Stimulated activated CD4-positive, alpha-beta T cell treated with anti-CD3 and anti-CD28 coated beads, Interleukin-2, amount 100 ng/mL, for 48 hours (primary cell): ENCODE measurements around the gene RFX3.

Experiments
- DNase-seq, 2 donors: peaks; one replicate each; pipeline ENCODE4 v3.0.0-alpha.2; 2020

Gene RFX3

DNA sequence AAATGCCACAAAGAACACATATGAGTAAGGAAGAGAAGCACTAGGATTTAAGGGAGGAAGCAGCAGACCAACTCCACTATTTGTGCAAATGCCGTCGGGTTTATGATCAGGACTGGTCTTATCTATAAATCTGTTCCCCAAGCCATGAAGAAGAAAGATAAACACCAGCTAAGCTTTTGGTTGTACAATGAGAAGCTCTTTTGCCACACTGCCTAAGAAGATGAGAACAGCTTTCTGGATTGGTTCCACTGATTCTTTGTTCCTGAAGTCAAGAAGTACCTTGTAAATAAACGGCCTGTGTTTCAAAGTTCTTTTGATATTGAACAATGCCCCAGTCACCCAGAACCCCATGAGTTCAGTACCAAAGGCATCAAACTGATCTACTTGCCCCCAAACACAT, 93.9 kb downstream of the RFX3 start:
- DNase-seq: no peak

DNA sequence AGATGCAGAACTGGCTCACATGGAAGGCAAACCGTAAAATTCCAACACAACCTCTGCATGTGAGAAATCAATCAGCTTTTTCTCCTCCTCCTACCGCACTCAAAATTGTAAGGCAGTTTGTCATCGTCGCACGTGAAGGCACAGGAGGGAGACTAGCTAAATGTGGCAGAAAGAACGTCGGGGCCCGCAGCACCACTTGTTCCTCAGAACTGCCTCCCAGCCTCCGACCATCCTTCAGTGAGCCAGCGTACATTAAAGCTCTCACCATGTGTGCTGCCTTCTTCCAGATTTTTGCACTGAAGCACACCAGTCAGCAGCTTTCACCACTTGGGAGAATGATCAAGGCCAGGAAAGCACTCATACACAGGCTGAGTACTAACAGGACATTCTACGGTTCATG, 105.9 kb downstream of the RFX3 start:
- DNase-seq: no peak

DNA sequence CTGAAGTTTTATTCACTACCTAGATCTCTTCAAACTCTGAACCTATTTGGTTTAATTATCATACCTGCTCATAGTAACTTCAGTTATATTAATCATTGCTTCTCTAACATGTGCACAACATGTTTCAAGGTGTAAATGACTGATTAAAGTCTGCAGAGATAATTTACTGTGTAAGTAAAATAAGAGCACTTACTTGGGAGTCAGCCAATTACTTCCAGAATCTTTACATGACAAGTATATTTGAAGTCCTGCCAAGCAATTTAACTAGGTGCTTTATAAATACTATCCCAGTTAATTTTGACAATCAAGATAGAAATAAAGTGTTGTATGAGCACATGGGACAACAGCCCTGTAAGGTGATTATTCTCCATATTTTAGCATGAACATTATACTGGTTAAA, 109.9 kb downstream of the RFX3 start:
- no peak for DNase-seq

DNA sequence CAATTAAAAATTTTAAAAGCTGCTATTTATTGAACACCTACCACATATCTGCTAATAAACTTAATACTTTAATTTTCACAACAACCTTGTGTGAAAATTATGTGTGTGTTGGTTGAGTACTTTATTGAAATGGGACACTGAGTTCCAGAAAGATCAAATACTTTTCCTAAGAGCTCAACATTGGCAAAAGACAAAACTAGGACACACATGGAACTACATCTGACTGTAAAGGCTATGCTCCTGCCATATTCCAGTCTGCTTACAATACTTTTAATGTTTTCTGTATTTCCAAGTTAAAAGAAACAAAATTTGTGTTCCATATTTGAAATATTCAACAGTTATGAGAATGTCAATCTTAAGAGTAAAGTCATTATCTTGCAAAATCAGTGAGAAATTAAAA, 111.8 kb downstream of the RFX3 start:
- DNase-seq: no peak

DNA sequence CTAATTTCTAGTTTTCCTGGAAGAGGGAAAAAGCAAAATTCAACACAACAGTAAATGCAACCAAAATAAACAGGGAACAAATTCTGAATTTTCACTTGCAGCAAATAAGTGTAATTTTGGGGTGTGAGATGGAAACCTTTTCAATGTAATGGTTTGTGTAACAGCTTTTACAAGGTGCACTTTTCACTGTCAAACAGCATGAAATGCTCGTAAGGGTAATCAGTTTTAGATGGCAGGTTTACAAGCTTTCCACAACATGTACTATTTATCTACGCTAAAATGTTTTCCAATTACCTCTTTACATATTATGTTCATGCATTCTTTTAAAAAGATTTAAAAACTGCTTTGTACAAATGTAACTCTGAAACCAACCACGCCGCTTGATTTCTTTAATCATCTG, 115.3 kb downstream of the RFX3 start:
- no peak for DNase-seq

DNA sequence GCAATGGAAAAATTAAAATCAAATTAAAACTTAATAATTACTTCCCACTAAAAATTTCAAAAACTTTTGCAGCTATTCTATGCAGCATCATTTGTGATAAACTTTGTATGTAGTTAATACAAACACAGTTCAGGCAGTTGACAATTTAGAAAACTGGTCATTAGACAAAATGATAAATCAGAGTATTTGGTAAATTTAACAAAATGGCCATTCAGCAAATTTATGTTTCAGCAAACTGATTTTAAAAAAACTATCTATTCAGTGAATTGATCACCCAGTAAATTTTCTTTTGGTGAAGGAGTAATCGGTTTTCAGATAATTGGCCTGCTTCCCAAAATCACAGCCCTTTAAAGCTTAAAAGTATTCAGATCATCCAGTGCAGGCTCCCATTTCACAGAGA, 116.3 kb downstream of the RFX3 start:
- DNase-seq: no peak

DNA sequence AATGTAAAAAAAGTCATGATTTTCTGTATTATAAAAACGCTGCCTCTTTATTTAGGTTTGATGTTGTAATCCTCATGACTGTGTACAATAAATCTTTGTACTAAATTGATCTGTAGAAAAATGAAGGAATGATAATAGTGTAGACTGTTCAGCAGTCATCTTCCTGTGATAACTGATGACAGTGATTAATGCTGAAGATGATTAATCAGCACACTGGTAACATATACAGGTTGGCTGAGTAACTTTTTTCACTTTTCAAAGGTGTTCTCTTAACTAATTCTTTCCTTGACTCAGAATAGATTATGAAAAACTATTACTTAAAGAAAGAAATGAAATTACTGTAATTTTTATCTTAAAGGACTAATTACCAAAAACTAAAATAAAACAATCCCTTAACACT, 122.5 kb downstream of the RFX3 start:
- no peak for DNase-seq

DNA sequence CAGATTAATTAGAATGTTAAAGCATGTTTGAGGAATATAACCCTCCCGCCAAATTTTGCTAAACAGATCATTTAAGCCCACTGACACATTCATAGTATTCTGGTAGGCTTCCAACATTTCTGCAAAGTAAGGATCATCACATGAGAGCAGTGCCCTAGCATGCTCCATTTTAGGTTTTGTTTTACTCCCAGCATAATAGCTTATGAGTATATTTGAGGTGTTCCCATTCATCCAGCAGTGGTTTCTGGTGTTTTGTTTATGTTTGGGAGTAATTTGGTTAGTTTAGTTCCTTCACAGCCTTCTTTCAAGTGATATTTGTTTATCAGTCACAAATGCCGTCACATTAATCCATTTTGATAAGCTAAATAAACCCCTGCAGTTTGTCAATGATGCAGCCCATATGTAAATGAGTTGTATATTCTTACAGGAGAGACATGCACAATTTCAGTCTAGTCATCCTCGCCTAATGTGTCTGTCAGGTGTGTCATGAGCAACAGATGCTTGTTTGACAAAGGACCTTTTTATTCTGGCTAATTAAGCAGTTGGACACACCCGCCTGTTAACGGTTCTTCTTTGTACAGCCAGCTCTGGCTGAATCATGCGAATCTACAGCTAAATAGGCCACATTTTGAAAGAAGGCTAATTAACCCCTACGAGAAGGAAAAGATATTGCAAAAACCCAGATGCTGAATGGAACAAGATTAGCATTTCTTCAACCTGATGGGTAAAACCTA, 124.4 kb downstream of the RFX3 start:
- no peak for DNase-seq

DNA sequence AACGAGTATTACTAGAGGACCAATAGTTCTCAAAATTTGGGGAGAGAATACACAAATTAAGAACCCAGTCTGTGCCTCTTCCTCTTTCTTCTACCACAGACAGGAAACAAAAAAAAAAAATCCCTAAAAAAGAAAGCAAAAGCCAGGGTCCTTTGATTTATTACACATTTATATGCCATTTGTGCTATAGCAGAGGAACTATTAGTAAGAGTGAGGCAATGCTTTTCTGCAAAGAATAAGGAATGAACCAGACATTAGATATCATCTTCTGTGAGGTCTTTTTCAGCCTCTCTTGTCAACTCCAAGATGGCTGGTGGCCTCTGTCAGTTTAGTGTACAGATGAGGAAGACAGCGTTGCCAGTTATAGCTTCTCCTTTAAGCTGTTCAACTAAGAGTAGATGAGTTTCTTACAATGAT, 127.6 kb downstream of the RFX3 start:
- DNase-seq: no peak

DNA sequence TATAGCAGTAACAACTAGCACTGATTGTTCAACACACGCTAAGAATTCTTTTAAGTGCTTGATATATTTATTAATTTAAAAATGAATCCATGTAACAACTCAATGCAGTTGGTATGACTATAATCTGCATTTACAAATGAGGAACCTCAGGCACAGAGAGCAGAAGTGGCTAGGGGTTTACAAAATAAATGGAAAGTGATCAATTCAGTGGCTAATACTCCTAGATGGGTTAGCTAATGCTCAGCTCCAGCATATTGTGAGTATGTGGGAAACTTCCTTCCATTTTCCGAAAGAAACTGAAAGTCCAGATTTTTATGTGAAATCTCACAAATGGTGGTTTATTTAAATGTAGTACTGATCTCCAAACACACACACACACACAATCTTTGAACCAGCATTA, 128.0 kb downstream of the RFX3 start:
- DNase-seq: no peak

DNA sequence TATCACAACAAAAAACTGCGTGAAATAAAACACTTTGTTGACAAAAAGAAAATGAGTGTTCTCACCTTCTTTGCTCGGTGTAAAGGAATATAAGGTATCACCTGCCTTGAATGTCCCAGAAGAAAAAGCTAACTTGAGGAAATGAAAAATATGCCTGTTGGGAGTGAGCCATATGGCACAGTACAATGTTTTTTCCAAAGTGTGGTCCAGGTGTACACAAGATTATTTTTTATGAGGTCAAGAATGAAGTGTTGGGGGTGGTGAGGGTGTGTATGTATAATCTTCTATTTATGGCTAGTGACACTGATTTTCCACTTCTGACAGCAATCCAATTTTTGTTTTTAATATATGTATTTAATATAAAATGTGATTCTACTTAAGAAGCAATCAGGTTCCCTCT, 134.4 kb downstream of the RFX3 start:
- DNase-seq: no peak

DNA sequence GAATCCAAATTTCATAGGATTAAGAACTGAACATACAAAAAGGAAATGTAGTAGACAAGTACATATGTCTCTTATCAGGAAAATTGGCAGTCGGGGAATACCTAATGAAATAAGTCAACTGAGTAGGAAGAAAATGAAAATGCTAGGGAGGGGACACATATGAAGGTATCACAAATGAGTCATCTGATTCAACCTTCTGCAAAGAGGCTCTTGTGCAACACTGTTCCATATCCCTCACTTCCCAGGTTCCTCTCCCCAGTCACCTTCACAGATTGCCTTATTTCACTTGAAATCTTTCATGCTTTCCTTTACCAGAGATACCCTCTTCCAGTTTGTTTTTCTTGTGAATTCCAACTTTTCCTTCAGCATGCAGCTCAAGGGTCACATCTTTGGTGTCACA, 139.0 kb downstream of the RFX3 start:
- DNase-seq: no peak

DNA sequence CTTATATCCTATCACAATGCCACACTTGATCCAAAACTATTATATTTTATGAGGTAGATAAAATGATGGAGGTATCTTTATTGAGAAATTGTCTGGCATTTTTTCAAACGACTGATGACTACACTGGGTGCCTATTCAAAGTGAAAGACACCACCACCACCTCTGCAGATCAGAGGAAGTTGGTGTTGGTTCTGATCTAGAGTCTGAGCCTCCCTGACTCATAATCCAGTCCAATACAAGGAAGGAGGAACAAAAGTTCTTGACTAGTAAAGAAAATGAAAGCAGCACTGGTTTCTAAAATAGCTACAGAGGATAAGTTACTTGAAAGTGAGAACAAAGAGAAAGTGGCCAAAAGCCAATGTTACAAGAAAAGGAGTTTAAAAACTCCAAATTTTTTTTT, 139.9 kb downstream of the RFX3 start:
- peak; percentile 18 to 24 for DNase-seq

DNA sequence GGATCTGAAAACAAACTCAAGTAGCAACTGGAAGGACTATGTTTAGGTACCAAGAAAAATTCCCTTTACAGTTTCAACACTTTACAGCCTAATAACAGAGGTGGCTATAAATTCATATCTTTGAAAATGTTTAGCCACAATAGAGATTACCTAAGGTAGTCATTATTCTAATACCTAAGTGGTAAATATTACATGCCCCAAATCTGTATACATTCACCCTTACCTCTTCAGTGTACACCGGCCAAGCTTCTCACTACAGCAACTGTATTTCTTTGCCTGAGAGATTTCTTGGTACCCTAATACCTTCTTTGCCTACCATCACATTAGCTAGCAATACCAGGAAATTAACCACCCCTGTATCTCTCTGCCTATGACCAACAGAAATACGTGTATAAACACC, 154.0 kb downstream of the RFX3 start:
- DNase-seq: no peak

DNA sequence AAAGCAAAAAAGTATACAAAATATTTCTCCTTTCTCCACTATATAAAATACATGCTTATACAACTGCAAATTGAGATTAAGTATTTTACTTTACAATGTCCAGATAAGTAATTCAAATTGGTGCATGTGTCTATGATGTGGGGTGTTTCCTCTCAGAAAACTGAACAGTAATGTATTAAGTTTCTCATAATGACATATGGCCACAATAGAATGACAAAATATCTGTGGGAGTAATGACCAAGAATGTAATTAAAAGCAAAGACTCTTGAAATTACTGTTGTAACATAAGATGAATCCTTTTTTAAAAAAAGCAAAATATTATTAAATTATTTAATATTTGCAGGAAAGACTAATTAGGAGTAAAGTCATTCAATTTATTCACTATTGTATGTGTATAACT, 155.1 kb downstream of the RFX3 start:
- no peak for DNase-seq

DNA sequence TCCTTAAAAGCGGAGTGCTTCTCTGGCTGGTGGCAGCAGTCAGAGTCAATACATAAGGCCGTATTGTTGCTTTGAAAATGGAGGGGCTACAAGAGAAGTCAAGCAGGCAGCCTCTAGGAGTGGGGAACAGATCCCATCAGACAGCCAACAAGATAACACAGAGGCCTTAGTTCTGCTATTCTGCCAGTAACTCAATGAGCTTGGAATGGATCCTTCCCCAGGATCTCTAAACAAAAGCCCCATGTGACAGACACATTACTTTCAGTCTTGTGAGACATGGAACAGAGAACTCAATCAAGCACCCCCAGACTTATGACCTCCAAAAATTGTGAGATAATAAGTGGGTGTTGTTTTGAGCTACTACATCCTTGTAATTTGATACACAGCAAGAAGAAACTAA, 158.6 kb downstream of the RFX3 start:
- no peak for DNase-seq

DNA sequence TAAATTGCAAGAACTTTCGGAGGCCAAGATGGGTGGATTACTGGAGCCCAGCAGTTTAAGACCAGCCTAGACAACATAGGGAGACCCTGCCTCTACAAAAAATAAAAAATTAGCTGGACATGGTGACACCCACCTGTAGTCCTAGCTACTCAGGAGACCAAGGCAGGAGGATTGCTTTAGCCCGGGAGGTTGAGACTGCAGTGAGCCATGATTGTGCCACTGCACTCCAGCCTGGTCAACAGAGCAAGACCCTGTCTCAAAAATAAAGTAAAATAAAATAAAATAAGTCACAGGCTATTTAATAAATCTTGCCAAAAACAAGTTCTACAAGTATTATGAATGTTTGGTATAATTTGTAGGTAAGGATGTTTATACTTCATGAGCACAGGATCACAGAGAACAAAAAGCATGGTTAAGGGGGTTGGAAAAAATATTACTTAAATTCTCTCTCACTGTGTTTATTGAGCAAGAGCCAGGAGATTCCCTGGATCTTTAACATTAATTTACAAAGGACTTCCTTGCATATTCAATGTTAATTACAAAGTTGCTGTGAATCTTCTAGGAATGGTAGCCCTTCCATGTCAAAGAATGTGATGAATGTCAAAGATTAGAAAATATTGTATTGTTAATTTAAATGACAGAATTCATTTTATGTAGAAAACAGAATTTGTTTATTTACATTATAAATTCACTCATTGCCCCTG, 164.0 kb downstream of the RFX3 start:
- DNase-seq: no peak

DNA sequence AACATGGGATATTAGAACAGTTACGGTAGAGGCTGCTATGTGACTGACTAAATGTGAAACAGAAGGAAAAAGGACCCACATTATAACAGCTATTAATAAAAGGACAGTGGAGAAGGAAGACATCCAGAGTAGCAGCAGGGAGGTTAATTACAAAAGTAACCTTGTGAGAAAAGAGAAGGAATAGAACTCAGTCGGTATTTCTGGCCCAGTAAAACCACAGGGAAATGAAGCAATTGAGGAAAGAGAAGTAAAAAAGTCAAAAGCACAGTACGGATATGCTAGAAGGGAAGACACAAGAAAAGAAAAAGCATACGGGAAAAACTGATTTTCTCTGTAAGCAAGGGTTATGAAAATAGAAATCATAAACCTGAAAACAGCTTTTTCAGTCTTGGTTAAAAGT, 164.7 kb downstream of the RFX3 start:
- no peak for DNase-seq

DNA sequence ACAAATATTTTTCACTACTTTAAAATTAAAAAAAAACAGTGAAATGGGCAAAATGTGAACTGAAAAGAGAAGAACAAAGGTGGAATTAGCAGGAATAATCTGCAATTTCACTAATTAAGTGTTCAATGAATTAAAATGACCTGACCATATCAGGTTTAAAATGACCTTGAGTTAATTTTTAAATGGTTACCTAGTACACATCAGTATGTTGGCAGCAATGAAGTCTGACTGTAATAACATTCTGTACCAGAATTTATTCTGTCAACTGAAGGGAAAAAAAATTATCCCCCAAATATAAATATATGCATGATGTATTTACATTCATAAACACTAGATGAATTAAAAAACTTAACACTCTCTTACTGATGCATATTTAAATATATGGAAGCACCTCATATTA, 165.6 kb downstream of the RFX3 start:
- DNase-seq: no peak

DNA sequence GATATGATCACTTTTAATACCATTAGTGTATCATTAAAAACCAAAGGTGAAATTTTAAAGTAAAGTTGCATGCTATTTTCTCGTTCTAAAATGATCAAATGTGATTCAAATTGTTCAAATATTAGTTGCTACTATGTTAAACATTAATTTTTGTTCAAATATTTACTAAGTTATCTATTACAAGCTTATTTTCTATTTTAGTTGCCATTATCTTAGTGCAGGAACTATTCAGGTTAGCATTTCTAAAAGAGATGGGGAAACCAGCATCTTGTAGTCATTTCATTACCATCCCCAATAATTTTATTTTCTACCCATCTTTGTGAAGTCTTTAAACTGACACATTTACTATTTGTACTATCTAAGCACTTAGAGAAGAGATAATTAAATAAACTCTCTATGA, 166.0 kb downstream of the RFX3 start:
- no peak for DNase-seq

DNA sequence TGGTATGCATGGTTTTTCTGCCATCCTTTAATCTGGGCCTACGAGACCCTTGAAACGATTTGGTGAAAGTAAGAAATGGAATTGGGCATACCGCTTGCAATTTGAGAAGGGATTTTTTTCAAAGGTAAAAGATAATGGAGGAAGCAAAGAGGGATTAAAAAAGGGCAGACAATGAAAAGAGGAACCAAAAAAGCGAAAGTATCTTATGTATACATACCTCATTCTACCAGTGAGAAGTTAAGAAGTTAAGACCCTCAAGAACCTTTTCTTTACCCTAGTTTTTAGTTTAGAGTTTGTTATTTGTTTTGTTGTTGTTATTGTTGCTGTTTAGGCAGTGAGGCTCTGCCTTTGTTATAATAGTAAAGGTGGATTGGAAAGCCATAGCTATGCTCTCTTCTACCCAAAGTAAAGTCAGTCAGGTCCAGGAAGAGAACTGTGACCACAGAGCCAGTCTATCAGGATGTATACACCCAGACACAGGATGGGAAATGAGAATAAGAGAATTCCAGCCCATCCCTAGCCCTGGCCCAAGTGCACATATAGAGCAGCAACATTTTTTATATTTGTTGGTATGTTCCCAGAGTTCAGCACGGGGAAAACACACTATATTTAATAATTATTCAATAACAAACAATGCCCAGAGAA, 166.6 kb downstream of the RFX3 start:
- DNase-seq: no peak

DNA sequence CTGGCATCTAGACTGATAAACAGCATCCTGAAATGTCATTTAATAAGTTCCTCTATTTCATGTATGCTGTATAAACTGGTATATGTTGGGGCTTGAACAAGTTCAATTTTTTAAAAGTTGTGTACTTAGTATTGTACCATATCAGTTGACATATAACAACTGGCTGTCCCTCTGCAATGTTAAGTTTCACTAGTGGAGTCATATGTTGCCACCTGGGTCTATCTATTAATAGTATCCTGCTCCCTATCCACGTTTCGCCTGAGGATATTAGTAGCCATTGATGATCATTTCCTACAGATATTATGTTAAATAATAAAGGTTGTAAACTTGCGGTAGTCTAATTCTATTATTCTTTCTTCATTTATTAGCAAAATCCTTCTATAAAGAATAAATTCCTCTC, 177.6 kb downstream of the RFX3 start:
- no peak for DNase-seq

DNA sequence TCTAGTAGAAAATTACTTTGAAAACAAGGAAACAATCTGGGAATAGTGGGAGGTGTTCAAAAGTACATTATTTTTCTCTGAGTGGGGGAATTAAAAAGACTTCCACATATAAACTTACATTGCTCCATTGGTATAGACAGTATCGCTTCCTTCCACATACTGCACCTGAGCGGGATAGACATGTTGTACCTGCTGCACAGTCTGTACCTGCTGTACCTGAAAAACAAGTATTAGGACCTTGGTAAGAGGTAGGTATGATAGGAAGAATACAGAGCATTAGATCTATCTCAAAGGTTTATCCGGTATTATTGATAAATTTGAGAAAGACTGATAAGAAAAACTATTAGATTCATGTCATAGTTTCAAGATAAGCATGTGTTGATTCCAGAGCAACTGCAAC, 179.3 kb downstream of the RFX3 start:
- no peak for DNase-seq

DNA sequence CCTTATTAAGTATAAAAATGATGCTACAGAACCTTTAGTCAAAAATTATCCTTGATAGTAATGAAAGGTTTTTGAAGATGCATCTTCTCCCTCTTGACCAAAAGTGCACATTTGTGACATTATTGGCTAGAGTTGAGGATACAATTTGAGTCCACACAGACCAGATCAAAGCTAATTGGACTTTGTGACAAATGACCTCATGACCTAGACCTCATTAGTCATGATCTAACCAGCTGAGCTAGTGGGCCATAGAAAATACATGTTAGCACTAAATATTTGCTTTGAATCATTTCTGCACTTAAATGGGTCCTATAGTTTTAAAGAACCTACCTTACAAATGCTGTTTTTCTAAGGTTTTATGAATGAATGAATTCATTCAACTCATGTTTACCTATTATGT, 182.1 kb downstream of the RFX3 start:
- DNase-seq: no peak
